ENCODE results near the gene ATP1A4.
A peak's percentile ranks its signal among the peaks of the same experiment; 100 is the strongest.

The ATP1A4 gene

DNA sequence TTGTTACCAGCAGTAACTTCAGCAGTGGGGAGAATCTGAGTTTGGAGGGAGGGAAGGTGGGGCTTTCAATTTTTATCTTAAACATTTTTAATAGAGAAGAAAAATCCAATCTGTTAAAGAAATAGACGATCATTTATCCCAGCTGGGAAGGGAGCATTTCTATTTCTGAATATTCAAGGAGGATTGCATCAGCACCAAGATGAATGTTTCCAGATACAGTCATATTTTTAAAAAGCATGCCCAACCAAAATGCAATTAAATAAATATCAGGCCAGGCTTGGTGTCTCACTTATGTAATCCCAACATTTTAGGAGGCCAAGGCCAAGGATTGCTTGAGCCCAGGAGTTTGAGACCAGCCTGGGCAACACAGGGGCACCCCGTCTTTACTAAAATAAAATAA, 1.7 kb upstream of the ATP1A4 start:
- peak; percentile 43 for DNase-seq (ENCODE audit: low read depth)
- TF ChIP-seq, protein P1, sequence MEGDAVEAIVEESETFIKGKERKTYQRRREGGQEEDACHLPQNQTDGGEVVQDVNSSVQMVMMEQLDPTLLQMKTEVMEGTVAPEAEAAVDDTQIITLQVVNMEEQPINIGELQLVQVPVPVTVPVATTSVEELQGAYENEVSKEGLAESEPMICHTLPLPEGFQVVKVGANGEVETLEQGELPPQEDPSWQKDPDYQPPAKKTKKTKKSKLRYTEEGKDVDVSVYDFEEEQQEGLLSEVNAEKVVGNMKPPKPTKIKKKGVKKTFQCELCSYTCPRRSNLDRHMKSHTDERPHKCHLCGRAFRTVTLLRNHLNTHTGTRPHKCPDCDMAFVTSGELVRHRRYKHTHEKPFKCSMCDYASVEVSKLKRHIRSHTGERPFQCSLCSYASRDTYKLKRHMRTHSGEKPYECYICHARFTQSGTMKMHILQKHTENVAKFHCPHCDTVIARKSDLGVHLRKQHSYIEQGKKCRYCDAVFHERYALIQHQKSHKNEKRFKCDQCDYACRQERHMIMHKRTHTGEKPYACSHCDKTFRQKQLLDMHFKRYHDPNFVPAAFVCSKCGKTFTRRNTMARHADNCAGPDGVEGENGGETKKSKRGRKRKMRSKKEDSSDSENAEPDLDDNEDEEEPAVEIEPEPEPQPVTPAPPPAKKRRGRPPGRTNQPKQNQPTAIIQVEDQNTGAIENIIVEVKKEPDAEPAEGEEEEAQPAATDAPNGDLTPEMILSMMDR (conservative IDR thresholded peaks at IDR 0.05; ENCODE audit: control insufficient read depth, insufficient read depth, low read depth, low read length): no peak
- H3K4me3 ChIP-seq (ENCODE audit: control insufficient read depth, low read depth, low read length): no peak overlapping the region

DNA sequence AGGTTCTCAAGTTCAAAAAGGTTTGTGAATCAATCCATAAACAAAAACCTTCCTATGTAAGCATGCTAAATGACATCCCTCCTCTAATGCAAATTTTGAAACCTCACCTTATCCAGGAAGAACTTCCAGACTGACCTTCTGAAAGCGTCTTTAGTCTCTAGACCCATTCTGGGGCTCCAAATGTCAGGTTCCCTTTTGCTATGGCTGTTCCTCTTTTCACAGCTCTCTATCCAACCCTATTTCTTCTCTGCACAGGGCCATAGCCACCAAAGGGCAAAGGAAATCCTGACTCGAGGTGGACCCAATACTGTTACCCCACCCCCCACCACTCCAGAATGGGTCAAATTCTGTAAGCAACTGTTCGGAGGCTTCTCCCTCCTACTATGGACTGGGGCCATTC, 3.4 kb downstream of the ATP1A4 start:
- H3K4me3 ChIP-seq (ENCODE audit: control insufficient read depth, low read depth, low read length): no peak overlapping the region
- TF ChIP-seq, protein P1 (conservative IDR thresholded peaks at IDR 0.05; ENCODE audit: control insufficient read depth, insufficient read depth, low read depth, low read length): no peak
- no peak for DNase-seq (ENCODE audit: low read depth)

DNA sequence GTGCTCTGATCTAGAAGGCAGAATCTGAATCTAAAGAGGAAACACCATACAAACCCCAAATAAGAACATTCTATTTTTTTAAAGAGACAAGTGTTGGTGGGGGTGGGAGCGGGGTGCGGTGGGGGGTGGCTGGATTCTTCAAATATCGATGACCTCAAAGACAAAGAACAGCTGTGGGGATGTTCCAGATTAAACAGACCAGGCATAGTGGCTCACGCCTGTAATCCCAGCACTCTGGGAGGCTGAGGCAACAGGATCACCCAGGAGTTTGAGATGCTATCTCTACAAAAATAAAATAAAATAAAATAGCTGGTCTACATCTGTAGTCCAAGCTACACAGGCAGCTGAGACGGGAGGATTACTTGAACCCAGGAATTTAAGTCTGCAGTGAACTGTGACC, 5.0 kb downstream of the ATP1A4 start:
- no peak for DNase-seq (ENCODE audit: low read depth)
- TF ChIP-seq, protein P1 (conservative IDR thresholded peaks at IDR 0.05; ENCODE audit: control insufficient read depth, insufficient read depth, low read depth, low read length): no peak
- no peak overlapping the region for H3K4me3 ChIP-seq (ENCODE audit: control insufficient read depth, low read depth, low read length)

DNA sequence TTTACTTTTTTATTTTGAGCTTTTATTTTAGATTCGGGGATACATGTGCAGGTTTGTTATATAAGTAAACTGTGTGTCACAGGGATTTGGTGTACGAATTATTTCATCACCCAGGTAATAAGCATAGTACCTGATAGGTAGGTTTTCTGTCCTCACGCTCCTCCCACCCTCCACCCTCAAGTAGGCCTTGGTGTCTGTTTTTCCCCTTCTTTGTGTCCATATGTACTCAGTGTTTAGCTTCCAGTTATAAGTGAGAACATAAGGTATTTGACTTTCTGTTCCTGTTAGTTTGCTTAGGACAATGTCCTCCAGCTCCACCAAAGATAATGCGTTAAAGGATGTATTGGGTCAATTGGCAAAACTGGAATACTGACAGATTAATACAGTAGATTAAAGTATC, 5.8 kb downstream of the ATP1A4 start:
- DNase-seq (ENCODE audit: low read depth): no peak
- no peak overlapping the region for H3K4me3 ChIP-seq (ENCODE audit: control insufficient read depth, low read depth, low read length)
- TF ChIP-seq, protein P1 (conservative IDR thresholded peaks at IDR 0.05; ENCODE audit: control insufficient read depth, insufficient read depth, low read depth, low read length): no peak

DNA sequence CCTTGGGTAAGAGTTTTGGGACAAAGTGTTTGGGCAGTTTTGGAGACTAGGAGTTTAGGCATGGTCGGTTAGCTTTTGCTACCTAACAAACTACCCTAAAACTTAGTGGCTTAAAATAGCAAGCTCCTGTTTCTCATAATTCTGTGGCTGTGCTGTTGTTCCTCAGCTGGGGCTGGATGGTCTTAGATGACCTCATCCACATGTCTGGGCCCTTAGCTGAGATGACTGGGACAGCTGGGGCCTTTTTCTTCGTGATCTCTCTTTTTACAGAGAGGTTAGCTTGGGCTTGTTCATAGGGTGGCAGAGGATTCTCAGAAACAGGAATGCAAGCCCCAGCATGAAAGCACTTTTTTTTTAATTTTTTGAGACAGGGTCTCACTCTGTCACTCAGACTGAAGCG, 6.6 kb downstream of the ATP1A4 start:
- TF ChIP-seq, protein P1 (conservative IDR thresholded peaks at IDR 0.05; ENCODE audit: control insufficient read depth, insufficient read depth, low read depth, low read length): no peak
- H3K4me3 ChIP-seq (ENCODE audit: control insufficient read depth, low read depth, low read length): no peak overlapping the region
- no peak for DNase-seq (ENCODE audit: low read depth)

DNA sequence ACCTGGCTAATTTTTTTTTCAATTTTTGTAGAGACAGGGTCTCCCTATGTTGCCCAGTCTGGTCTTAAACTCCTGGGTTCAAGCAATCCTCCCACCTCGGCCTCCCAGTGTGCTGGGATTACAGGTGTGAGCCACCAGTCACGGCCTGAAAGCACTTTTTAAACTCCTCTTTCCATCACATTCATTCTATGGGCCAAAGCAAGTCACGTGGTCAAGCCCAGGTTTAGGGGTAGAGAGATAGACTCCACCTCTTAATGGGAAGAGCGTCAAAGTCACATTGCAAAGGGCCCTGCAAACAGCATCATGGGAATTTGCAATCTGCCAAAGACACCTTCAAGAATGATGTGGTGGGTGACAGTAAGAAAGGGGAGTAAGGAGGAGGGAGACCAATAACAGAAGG, 7.1 kb downstream of the ATP1A4 start:
- DNase-seq (ENCODE audit: low read depth): no peak
- TF ChIP-seq, protein P1 (conservative IDR thresholded peaks at IDR 0.05; ENCODE audit: control insufficient read depth, insufficient read depth, low read depth, low read length): no peak
- H3K4me3 ChIP-seq (ENCODE audit: control insufficient read depth, low read depth, low read length): no peak overlapping the region

DNA sequence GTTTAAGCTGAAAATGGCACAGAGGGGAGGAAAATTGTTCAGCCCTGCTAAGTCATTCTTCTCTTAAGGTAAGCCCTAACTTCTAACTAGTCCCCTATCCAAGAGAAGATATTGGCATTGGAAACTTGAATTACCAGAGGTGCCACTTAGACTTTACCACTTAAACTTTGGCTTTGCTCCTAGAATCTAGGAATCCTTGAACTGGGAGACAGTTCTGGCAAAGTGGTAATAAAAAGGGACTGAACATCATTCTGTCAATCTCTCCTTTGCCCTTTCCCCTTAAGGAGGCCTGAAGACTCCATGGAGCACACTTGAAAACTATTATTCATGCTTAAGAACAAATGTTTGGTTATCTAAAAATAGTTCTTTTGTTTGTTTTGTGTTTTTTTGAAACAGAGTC, 8.4 kb downstream of the ATP1A4 start:
- TF ChIP-seq, protein P1 (conservative IDR thresholded peaks at IDR 0.05; ENCODE audit: control insufficient read depth, insufficient read depth, low read depth, low read length): no peak
- H3K4me3 ChIP-seq (ENCODE audit: control insufficient read depth, low read depth, low read length): no peak overlapping the region

More for the DNA sequence above, 8.4 kb downstream of the ATP1A4 start:
- no peak for DNase-seq (ENCODE audit: low read depth)

All from fibroblast of mammary gland (primary cell).